Measurements from ENCODE around the gene SLC5A5. TPM values are rescaled to one million over a fixed set of nuclear protein-coding genes. Genes with fewer than 3 reads are reported as not detected.

SLC5A5 gene
- total RNA-seq, 2 donors from 2014 or later, result not detected

DNA sequence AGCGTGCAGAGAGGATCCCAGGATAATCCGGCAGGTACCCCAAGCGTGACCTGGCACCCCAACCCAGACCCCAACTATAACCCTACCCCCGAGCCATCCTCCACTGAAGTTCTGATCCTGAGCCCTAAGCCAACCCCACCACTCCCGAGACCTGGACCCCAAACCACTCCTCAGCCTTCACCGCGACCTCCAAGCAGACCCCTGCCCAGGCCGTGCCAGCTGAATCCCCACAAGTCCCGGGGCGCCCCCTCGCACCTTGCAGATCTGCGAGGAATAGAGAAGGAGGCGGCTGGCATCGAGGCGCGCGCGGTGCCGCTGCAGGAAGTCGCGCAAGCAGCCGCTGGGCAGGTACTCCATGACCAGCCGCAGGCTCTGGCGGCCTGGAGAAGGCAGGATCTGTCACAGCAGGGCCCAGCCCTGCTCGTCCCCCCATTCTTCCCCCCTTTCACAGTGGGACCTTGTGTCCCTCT is 40.3 kb upstream of the SLC5A5 start:
- H3K27me3 ChIP-seq, result no peaks in the 10 kb centered on the region
- no peaks in the 10 kb centered on the region for H3K9me3 ChIP-seq
- no peak overlapping the region for H3K27ac ChIP-seq
- H3K4me1 ChIP-seq, result no peaks in the 10 kb centered on the region
- H3K4me3 ChIP-seq, result peak overlapping the region; percentile 35
- H3K36me3 ChIP-seq, result no peaks in the 10 kb centered on the region
- intact Hi-C loops (cut with DNase I), result no loop called here
- no peak overlapping the region for H3K9ac ChIP-seq (ENCODE audit: low read depth in 2 of 2, low read length in 2 of 2)
- TF ChIP-seq CTCF (IDR thresholded peaks at IDR 0.05), result no peak
- DNase-seq, result no peak

- TF ChIP-seq CTCF (IDR thresholded peaks at IDR 0.05), result no peak
- Histone ChIP-seq H3K36me3 (no peaks in the 10 kb centered on the region), H3K9ac (ENCODE audit: low read depth in 2 of 2, low read length in 2 of 2) (no peak overlapping the region), H3K27ac (no peak overlapping the region), H3K4me3 (no peak overlapping the region), H3K9me3 (no peaks in the 10 kb centered on the region), H3K4me1 (no peaks in the 10 kb centered on the region), H3K27me3 (no peaks in the 10 kb centered on the region)
- intact Hi-C loops (cut with DNase I), result no loop called here
- no peak for DNase-seq
Measured at GRCh38 chr19:17832443-17833208, 39.1 kb upstream of the SLC5A5 start.

DNA sequence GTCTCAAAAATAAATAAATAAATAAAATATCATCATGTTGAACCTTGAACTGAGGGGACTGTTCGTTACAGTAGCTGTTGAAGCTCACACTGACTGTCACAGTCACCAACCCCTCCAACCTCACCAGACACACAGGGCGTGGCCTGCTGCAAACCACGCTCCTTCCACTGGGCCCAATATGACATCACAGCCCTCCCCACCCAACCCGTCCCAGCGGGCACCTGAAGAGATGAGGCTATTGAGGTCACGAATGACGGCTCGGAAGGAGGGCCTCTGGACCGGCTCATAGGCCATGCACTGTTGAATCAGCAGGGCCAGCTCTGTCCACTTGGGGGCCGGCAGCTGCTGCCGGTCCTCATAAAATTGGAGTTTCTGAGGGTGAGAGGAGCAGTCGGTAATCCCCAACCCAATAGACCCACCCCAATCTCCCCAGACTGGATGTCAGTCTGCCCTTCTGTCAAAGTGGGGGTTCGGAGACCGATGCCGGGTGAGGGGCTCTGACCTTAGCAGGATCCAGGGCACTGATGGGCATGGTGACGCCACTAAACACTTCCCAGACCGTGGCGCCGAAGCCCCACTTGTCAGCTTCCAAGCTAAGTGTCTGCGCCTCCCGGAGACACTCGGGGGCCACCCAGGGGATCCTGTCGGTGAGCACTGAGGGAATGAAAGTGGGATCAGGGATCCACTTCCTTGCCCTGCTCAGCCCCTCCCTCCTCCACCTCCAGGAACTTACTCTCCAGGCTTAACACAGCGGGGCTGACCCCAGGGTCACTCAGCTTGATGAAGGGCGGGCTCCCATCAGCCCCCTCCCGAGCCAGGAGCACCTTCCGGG is 37.2 kb upstream of the SLC5A5 start:
- Histone ChIP-seq H3K36me3 (no peaks in the 10 kb centered on the region), H3K27me3 (no peaks in the 10 kb centered on the region), H3K9ac (ENCODE audit: low read depth in 2 of 2, low read length in 2 of 2) (no peak overlapping the region), H3K9me3 (no peaks in the 10 kb centered on the region), H3K27ac (no peak overlapping the region), H3K4me1 (no peaks in the 10 kb centered on the region), H3K4me3 (no peak overlapping the region)
- TF ChIP-seq CTCF (IDR thresholded peaks at IDR 0.05), result no peak
- no peak for DNase-seq
- intact Hi-C loops (cut with DNase I), result no loop called here

DNA sequence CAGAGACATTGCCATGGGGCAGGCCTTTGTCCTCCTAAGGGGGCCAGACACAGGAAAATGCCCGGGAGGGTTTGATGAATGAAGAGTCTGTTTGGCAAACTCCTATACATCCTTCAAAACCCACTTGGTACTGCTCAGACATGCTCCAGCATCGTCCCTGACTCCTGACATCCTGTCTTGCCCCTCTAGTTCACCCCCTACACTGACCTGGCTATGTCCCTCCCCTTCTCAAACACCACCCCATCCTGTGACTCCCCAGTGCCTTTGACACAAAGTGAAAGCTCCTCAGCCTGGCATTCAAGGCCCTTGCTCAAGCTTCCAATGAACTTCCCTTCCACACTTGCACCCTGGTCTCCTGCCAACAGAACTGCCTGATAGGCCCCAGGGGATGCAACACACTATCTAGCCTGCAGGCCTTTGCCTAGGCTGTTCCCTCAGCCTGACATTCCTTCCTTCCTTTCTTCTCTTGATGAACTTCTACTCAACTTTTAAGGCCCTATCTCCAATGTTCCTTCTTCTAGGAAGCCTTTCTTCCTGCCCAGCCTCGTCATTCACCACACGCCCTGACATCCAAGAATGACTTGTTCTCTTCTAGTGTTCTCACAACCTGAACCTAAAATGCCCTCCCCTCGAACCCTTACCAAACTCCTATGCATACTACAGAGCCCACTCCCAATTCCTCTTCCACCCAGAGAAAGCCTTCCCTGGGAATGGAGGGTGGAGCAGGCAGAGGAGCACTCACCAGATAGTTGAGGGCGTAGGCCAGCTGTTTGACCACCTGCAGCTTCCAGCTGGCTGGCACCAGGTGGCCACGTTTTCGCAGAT is 36.4 kb upstream of the SLC5A5 start:
- Histone ChIP-seq H3K9ac (ENCODE audit: low read depth in 2 of 2, low read length in 2 of 2) (no peak overlapping the region), H3K27ac (no peak overlapping the region), H3K9me3 (no peaks in the 10 kb centered on the region), H3K27me3 (no peaks in the 10 kb centered on the region), H3K4me3 (no peak overlapping the region), H3K36me3 (no peaks in the 10 kb centered on the region), H3K4me1 (no peaks in the 10 kb centered on the region)
- no peak for DNase-seq
- intact Hi-C loops (cut with DNase I), result no loop called here
- no peak for TF ChIP-seq CTCF (IDR thresholded peaks at IDR 0.05)

DNA sequence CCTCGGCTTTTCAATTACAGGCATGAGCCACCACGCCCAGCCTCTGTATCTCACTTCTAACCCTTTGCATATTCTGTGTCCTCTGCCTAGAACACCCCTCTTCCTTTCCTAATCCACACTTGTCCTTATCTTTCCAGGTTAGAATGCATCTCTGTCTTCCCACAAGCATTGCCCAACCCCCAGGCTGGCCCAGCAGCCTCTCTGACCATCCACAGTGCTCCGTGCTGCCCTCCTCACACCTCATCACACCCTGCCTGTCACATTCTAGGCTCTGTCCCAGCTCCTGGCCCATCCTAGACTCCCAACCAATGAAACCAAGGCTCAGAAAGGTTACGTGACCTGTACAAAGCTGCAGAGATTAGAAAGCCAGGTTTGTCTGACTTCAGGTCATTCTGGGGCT is 35.2 kb upstream of the SLC5A5 start:
- no peaks in the 10 kb centered on the region for H3K27me3 ChIP-seq
- no peak overlapping the region for H3K4me3 ChIP-seq
- TF ChIP-seq CTCF (IDR thresholded peaks at IDR 0.05), result no peak
- no peak overlapping the region for H3K27ac ChIP-seq
- H3K9me3 ChIP-seq, result no peaks in the 10 kb centered on the region
- no peak for DNase-seq
- no peaks in the 10 kb centered on the region for H3K36me3 ChIP-seq
- intact Hi-C loops (cut with DNase I), result no loop called here
- H3K4me1 ChIP-seq, result no peaks in the 10 kb centered on the region
- H3K9ac ChIP-seq (ENCODE audit: low read depth in 2 of 2, low read length in 2 of 2), result no peak overlapping the region

All from colonic mucosa (tissue), 4 donors.